Psoas muscle (tissue), 8 donors: ENCODE measurements around the gene SDCCAG8. TPM values are rescaled to one million over a fixed set of nuclear protein-coding genes. Genes with fewer than 3 reads are reported as not detected.
A peak's percentile ranks its signal among the peaks of the same experiment; 100 is the strongest.

Source experiments
- ATAC-seq, 4 donors: fragments of 200-7000 bp; cut with Tn5 transposase; one replicate each; pipeline ENCODE4 v1.9.1; 2020; ENCODE audit warnings: moderate library complexity in 3 of 4, mild to moderate bottlenecking in 2 of 4
- DNase-seq, 2 donors: peaks; one replicate each; pipeline ENCODE4 v3.0.0-alpha.2; 2020
- H3K27ac ChIP-seq: fragments of 200-600 bp; one replicate; pipeline ENCODE4 v1.8.0; 2022
- H3K27me3 ChIP-seq, 3 donors: fragments of 200-600 bp in 1 of 3; one replicate each; pipeline versions ENCODE4 v1.6.1 to v1.8.0; 2013 to 2022; ENCODE audit warnings: low read length in 2 of 3, mild to moderate bottlenecking in 2 of 3, moderate library complexity in 1 of 3; ENCODE audit not compliant: insufficient read depth in 3 of 3
- H3K36me3 ChIP-seq, 2 donors: fragments of 200-600 bp in 1 of 2; one replicate each; pipeline versions ENCODE4 v1.6.1 to v1.8.0; 2013 to 2022; ENCODE audit warnings: low read depth in 1 of 2, mild to moderate bottlenecking in 1 of 2, moderate library complexity in 1 of 2; ENCODE audit not compliant: insufficient read depth in 1 of 2
- H3K4me1 ChIP-seq: fragments of 200-600 bp; one replicate; pipeline ENCODE4 v1.8.0; 2022
- H3K4me3 ChIP-seq: fragments of 200-600 bp; one replicate; pipeline ENCODE4 v1.8.0; 2022; ENCODE audit warnings: mild to moderate bottlenecking
- H3K9me3 ChIP-seq: fragments of 200-600 bp; one replicate; pipeline ENCODE4 v1.8.0; 2022
- WGBS, 3 donors: extraction: QIAGEN DNeasy Blood & Tissue Kit; methylation state at CpG; one replicate each; pipeline versions ENCODE4 v1.1.6 to v1.1.7; 2013; 5-methylcytosine and 5-hydroxymethylcytosine counted together
- intact Hi-C, 2 donors: fragments of 100-400 bp; cut with DNase I; formaldehyde crosslinking; loops; one replicate each; pipeline versions ENCODE4 v1.11.0 to v1.14.2; 2022
- polyA plus RNA-seq, 3 donors: library from polyadenylated mRNA; stranded (reverse); fragments of 200-250 nt; gene quantifications; one replicate each; pipeline ENCODE4 v1.2.3, GENCODE V29; 2013
- total RNA-seq, 4 donors: library from RNA; stranded (reverse); fragmentation: NEBNext Ultra II Directional in 2 of 4; extraction: Animal tissue kit (Norgen Biotek cat#: 25700) in 2 of 4; gene quantifications; one replicate each; pipeline versions ENCODE4 v1.2.1 to v1.2.4, GENCODE V29; 2021 to 2023
- TF ChIP-seq, protein P1 (sequence below): fragments of 200-600 bp; IDR thresholded peaks from one replicate; pipeline ENCODE4 v1.8.0; 2022; ENCODE audit warnings: antibody characterized with exemption
- donor health status: healthy with polysubstance abuse.
- donor health status: DM: no; HTN: no; CAD: no; lungs with moderate emphysema.
- donor health status: Bipolar disorder and iron deficiency.
- donor health status: healthy.
- donor health status: DM: yes; HTN: yes; CAD: no.
- donor health status: DM: no; HTN: no; CAD: no.
- donor health status: DM: no; HTN: no; CAD: no.
- donor health status: DM: yes; HTN: yes; CAD: no.

SDCCAG8 gene
- total and polyA plus RNA-seq, 7 donors = 6.4 to 27.6 (median 20.9) TPM

DNA sequence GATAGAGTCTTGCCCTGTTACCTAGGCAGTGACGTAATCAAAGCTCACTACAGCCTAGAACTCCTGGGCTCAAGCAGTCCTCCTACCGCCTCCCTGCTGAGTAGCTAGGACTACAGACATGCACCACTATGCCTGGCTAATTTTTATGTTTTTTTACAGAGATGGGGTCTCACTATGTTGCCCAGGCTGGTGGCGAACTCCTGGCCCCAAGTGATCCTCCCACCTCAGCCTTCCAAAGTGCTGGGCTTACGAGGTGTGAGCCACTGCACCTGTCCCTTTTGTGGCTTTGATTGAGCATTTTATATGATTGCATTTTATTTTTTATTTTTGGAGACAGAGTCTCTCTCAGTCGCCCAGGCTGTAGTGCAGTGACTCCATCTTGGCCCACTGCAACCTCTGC, 25.8 kb downstream of the SDCCAG8 start:
- DNase-seq = no peak
- Histone ChIP-seq H3K9me3 (peaks cover 6% of the 10 kb centered on the region), H3K36me3 (peaks cover 2 to 50% of the 10 kb centered on the region in 2 donors), H3K27me3 (no peaks in the 10 kb centered on the region), H3K27ac (no peak overlapping the region), H3K4me3 (no peak overlapping the region), H3K4me1 (no peaks in the 10 kb centered on the region)
- no peak for ATAC-seq
- intact Hi-C loops = loop anchor here in 1 of 2 donors (2.0 kb wide), 1 partner anchor 17 kb away; no protein-coding TSS in a partner anchor
- TF ChIP-seq, protein P1, sequence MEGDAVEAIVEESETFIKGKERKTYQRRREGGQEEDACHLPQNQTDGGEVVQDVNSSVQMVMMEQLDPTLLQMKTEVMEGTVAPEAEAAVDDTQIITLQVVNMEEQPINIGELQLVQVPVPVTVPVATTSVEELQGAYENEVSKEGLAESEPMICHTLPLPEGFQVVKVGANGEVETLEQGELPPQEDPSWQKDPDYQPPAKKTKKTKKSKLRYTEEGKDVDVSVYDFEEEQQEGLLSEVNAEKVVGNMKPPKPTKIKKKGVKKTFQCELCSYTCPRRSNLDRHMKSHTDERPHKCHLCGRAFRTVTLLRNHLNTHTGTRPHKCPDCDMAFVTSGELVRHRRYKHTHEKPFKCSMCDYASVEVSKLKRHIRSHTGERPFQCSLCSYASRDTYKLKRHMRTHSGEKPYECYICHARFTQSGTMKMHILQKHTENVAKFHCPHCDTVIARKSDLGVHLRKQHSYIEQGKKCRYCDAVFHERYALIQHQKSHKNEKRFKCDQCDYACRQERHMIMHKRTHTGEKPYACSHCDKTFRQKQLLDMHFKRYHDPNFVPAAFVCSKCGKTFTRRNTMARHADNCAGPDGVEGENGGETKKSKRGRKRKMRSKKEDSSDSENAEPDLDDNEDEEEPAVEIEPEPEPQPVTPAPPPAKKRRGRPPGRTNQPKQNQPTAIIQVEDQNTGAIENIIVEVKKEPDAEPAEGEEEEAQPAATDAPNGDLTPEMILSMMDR = no peak
- 98 to 99% (median 99%) methylated on average over 5 of the region's 5 CpGs for WGBS, 3 donors

DNA sequence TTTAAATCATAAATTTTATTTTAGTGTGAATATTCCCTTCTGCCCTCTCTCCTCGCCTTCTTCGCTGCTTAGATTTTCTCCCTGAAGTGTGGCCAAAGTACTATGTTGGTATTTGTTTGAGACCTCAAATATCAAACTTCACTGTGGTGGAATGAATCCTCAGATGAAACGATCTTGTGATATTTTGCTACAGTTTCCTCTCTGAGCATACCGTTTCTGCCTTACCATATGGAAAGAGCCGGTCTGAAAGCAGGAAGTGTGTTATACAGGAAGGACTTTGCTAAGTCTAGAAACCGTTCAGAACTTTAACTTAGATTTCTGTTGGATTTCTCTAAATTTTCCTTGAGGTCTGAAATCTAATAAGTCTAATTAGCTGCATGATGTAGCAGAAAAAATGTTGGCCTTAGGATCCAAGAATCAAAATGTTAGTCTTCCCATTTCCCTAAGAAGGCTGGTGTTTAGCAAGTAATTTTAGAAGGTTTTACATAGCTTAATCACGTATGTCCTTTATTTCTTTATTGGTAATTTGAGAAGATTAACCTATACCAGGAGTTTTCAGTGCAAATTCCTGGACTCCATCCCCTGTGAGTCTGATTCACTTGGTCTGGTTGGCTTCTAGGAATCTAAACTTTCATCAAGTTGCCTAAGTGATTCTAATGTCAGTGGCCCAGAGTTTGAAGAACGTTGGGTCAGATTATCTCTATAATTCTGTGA, 30.7 kb downstream of the SDCCAG8 start:
- Histone ChIP-seq H3K4me3 (no peak overlapping the region), H3K4me1 (peaks cover 4% of the 10 kb centered on the region), H3K9me3 (no peaks in the 10 kb centered on the region), H3K27ac (peak overlapping the region; percentile 23), H3K36me3 (peaks cover 4 to 52% of the 10 kb centered on the region in 2 donors), H3K27me3 (no peaks in the 10 kb centered on the region)
- whole genome bisulfite sequencing, 3 donors = 63 to 74% (median 72%) methylated on average over 8 of the region's 8 CpGs
- no peak for DNase-seq
- no peak for ATAC-seq
- intact Hi-C loops = no loop called here
- TF ChIP-seq, protein P1 = no peak

DNA sequence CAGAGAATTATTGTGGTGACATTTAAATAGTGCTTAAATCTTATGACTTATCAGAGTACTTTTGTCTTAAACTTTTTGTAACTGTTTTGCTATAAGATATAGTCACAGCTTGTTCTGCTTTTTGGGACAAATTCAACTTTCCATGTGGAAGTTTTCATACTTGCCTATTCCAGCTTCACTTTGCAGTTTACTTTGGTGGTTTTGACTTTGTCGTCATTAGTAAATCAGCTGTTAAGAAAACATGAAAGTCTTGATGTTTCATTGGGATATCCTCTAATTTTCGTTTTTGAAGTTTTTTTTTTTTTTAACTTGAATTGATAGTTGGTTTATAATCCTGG, 31.3 kb downstream of the SDCCAG8 start:
- intact Hi-C loops = no loop called here
- Histone ChIP-seq H3K4me3 (no peak overlapping the region), H3K27me3 (no peaks in the 10 kb centered on the region), H3K9me3 (no peaks in the 10 kb centered on the region), H3K27ac (peak overlapping the region; percentile 23), H3K36me3 (peaks cover 4 to 48% of the 10 kb centered on the region in 2 donors), H3K4me1 (peaks cover 4% of the 10 kb centered on the region)
- WGBS, 3 donors = 80 to 85% (median 84%) methylated on average over 2 of the region's 2 CpGs
- TF ChIP-seq, protein P1 = no peak
- DNase-seq (no peak), ATAC-seq (no peak)

DNA sequence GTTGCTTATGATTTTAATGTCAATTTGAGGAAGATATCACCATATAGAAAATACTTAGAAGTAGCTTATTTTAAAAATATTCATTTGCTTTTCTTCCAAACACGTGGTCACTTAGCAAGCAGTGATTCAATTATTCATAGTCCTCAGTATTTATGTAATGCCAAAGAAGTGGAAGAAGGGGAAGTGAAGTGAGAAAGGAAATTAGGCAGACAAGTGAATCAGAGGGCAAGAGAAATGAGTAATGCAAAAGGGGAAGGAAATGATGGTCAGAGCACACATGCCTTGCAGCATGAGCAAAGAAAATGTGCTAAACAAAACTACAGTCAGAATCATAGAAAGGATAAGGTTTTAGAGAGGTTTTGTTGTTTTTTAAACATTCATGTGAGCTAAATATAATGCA, 31.8 kb downstream of the SDCCAG8 start:
- Histone ChIP-seq H3K36me3 (peaks cover 4 to 43% of the 10 kb centered on the region in 2 donors), H3K9me3 (no peaks in the 10 kb centered on the region), H3K4me1 (peaks cover 4% of the 10 kb centered on the region), H3K27me3 (no peaks in the 10 kb centered on the region), H3K4me3 (no peak overlapping the region), H3K27ac (no peak overlapping the region)
- TF ChIP-seq, protein P1 = no peak
- WGBS, 3 donors = 33 to 48% (median 47%) methylated on average over 1 of the region's 1 CpG
- ATAC-seq (peak in 2 of 4 donors; percentile 30 to 48), DNase-seq (no peak)
- intact Hi-C loops = no loop called here

DNA sequence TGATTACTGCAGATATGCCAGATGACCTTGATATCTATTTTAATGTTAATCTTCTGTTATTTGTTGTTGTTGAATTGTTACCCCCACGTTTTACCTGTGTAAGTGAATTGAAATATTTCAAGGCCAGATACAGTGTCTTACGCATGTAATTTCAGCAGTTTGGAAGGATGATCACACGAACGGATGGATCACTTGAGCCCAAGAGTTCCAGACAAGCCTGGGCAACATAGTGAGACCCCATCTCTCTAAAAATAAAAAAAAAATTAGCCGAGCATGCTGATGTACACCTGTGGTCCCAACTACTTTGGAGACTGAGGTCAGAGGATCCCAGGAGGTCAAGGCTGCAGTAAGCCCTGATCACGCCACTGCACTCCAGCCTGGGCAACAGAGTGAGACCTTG, 32.2 kb downstream of the SDCCAG8 start:
- H3K36me3 ChIP-seq = peaks cover 4 to 45% of the 10 kb centered on the region in 2 donors
- no peak overlapping the region for H3K4me3 ChIP-seq
- no peaks in the 10 kb centered on the region for H3K27me3 ChIP-seq
- DNase-seq = no peak
- intact Hi-C loops = no loop called here
- H3K9me3 ChIP-seq = no peaks in the 10 kb centered on the region
- TF ChIP-seq, protein P1 = no peak
- no peak for ATAC-seq
- no peak overlapping the region for H3K27ac ChIP-seq
- H3K4me1 ChIP-seq = peaks cover 4% of the 10 kb centered on the region
- WGBS, 3 donors = 88 to 93% (median 92%) methylated on average over 6 of the region's 6 CpGs
